Tibial nerve (tissue), 4 donors: Measurements from ENCODE around the gene CDKN1C.

ENCODE experiments used
- EP300 ChIP-seq, 2 donors: sonication (generic); formaldehyde crosslinking; IDR thresholded peaks; one replicate each; pipeline ENCODE4 v1.6.1; 2017; ENCODE audit warnings: antibody characterized with exemption in 2 of 2, mild to moderate bottlenecking in 1 of 2
- POLR2A ChIP-seq, 2 donors: fragments of 450-650 bp; IDR thresholded peaks; one replicate each; pipeline ENCODE4 v1.6.1; 2017; ENCODE audit warnings: antibody characterized with exemption in 2 of 2, mild to moderate bottlenecking in 2 of 2, moderate library complexity in 2 of 2
- TF ChIP-seq, protein P1 (sequence below), 5 experiments: fragments of 200-600 bp in 3 of 5; fragments of 450-650 bp in 2 of 5; sonication (generic) in 3 of 5; IDR thresholded peaks; one replicate each; pipeline ENCODE4 v1.5.1; 2016 to 2019; ENCODE audit warnings: antibody characterized with exemption in 5 of 5, mild to moderate bottlenecking in 3 of 5, moderate library complexity in 2 of 5

DNA sequence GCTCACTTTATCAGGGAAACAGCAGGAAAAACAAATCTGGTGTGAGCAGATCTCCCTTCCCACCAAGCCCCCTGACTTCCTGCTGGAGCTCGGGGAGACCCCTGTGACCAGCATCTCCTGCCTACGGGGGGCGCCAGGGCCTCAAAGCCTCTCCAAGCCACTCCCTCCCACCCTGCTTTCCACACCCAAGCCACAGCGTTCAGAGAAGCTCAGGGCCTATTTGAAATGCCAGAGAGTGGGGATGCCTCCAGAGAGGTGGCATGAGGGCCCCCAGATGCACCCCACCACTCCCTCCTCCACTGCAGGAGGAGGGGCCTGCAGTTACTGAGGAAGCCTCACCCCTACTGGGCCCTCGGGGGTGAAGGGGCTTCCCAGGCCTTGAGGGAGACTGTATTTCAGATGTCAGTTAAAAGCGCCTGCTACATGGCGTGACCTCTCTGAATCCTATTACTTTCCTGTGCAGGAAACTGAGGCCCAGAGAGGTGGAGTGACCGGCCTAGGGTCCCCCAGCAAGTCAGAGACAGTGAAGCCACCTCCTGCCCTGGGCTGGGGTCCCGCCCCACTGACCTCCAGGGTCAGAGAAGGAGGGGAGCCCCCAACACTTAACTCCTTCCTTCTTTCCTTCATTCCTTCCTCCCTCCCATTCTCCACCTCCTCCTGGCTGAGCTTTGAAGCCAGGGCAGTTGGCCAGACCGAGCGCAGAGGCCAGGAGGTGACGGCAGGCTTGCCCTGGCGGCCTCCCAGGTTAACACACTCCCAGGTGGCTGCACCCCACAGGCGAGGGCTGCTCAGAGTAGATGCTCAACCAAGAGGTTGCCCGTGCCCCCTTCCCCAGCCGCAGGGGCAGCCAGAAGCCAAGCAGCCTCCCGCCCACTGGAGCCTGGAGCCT lies 6.0 kb upstream of the CDKN1C start:
- TF ChIP-seq, protein P1, sequence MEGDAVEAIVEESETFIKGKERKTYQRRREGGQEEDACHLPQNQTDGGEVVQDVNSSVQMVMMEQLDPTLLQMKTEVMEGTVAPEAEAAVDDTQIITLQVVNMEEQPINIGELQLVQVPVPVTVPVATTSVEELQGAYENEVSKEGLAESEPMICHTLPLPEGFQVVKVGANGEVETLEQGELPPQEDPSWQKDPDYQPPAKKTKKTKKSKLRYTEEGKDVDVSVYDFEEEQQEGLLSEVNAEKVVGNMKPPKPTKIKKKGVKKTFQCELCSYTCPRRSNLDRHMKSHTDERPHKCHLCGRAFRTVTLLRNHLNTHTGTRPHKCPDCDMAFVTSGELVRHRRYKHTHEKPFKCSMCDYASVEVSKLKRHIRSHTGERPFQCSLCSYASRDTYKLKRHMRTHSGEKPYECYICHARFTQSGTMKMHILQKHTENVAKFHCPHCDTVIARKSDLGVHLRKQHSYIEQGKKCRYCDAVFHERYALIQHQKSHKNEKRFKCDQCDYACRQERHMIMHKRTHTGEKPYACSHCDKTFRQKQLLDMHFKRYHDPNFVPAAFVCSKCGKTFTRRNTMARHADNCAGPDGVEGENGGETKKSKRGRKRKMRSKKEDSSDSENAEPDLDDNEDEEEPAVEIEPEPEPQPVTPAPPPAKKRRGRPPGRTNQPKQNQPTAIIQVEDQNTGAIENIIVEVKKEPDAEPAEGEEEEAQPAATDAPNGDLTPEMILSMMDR (IDR thresholded peaks at IDR 0.05) = no peak
- TF ChIP-seq EP300 (IDR thresholded peaks at IDR 0.05) = no peak
- no peak for TF ChIP-seq POLR2A (IDR thresholded peaks at IDR 0.05)
